GM19043 (cell line): ENCODE measurements around the gene QKI.

Experiments
- ATAC-seq: cut with Tn5 transposase; IDR thresholded peaks from one replicate; pipeline ENCODE4 v1.9.1; 2021; ENCODE audit warnings: low read depth; ENCODE audit not compliant: unreplicated experiment

The QKI gene

GRCh38 chr6:163600781-163601180, 186.3 kb downstream of the QKI start:
- ATAC-seq = no peak

GRCh38 chr6:163602851-163603250, 188.3 kb downstream of the QKI start:
- ATAC-seq = no peak

- no peak for ATAC-seq
Observed at GRCh38 chr6:163603395-163603794, 188.9 kb downstream of the QKI start.

GRCh38 chr6:163605385-163606097, 191.0 kb downstream of the QKI start:
- ATAC-seq = no peak

GRCh38 chr6:163607792-163608191, 193.3 kb downstream of the QKI start:
- no peak for ATAC-seq

GRCh38 chr6:163608204-163608644, 193.7 kb downstream of the QKI start:
- no peak for ATAC-seq

GRCh38 chr6:163612200-163612599, 197.7 kb downstream of the QKI start:
- ATAC-seq = no peak

GRCh38 chr6:163613025-163613424, 198.5 kb downstream of the QKI start:
- no peak for ATAC-seq

GRCh38 chr6:163613668-163614067, 199.2 kb downstream of the QKI start:
- no peak for ATAC-seq

GRCh38 chr6:163616452-163616851, 201.9 kb downstream of the QKI start:
- no peak for ATAC-seq

GRCh38 chr6:163617549-163617948, 203.0 kb downstream of the QKI start:
- ATAC-seq = no peak

GRCh38 chr6:163620101-163620500, 205.6 kb downstream of the QKI start:
- no peak for ATAC-seq

- ATAC-seq = peak; percentile 77
Observed at GRCh38 chr6:163620670-163621330, 206.3 kb downstream of the QKI start.

GRCh38 chr6:163625265-163625664, 210.7 kb downstream of the QKI start:
- no peak for ATAC-seq

- ATAC-seq = no peak
Observed at GRCh38 chr6:163626073-163626867, 211.8 kb downstream of the QKI start.

GRCh38 chr6:163627274-163628062, 212.9 kb downstream of the QKI start:
- ATAC-seq = no peak
